Astrocyte of the cerebellum (primary cell): Measurements from ENCODE around the gene CHCHD6.

Source experiments
- DNase-seq: peaks from one replicate; pipeline ENCODE4 v3.0.0-alpha.2; 2011; ENCODE audit warnings: low read depth
- H3K4me3 ChIP-seq: 2 replicates; pipeline ENCODE4 v1.5.1; 2011; ENCODE audit warnings: mild to moderate bottlenecking, low read depth, low read length, moderate library complexity
- in situ Hi-C: cut with HindIII; loops from 2 replicates; pipeline ENCODE4 v1.10.0; 2017; ENCODE audit warnings: low sequenced_read_pairs
- TF ChIP-seq, protein P1 (sequence below): IDR thresholded peaks from 2 replicates; pipeline ENCODE4 v1.5.1; 2012; ENCODE audit warnings: low read length, low read depth, moderate library complexity, mild to moderate bottlenecking; ENCODE audit errors: missing control alignments

The CHCHD6 gene

DNA sequence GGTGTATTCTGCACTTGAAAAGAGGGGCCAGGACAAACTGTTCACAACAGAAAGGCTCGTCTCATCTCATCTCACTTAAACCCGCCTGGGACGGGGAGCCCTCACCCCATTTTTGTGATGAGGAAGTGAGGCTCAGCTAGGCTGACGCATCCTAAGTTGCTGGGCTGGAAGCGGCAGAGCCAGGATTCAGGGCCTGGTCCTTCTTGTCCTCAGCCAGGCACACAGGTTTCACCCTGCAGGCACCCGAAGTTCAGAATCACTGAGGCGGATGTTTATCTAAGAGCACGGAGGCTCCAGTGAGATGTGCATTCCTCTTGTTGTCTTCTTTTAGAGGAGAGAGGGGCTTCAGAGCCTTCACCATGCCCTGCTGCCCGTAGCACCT, 227.8 kb downstream of the CHCHD6 start:
- in situ Hi-C loops: no loop called here
- TF ChIP-seq, protein P1, sequence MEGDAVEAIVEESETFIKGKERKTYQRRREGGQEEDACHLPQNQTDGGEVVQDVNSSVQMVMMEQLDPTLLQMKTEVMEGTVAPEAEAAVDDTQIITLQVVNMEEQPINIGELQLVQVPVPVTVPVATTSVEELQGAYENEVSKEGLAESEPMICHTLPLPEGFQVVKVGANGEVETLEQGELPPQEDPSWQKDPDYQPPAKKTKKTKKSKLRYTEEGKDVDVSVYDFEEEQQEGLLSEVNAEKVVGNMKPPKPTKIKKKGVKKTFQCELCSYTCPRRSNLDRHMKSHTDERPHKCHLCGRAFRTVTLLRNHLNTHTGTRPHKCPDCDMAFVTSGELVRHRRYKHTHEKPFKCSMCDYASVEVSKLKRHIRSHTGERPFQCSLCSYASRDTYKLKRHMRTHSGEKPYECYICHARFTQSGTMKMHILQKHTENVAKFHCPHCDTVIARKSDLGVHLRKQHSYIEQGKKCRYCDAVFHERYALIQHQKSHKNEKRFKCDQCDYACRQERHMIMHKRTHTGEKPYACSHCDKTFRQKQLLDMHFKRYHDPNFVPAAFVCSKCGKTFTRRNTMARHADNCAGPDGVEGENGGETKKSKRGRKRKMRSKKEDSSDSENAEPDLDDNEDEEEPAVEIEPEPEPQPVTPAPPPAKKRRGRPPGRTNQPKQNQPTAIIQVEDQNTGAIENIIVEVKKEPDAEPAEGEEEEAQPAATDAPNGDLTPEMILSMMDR: no peak
- DNase-seq: no peak
- H3K4me3 ChIP-seq: no peak overlapping the region

DNA sequence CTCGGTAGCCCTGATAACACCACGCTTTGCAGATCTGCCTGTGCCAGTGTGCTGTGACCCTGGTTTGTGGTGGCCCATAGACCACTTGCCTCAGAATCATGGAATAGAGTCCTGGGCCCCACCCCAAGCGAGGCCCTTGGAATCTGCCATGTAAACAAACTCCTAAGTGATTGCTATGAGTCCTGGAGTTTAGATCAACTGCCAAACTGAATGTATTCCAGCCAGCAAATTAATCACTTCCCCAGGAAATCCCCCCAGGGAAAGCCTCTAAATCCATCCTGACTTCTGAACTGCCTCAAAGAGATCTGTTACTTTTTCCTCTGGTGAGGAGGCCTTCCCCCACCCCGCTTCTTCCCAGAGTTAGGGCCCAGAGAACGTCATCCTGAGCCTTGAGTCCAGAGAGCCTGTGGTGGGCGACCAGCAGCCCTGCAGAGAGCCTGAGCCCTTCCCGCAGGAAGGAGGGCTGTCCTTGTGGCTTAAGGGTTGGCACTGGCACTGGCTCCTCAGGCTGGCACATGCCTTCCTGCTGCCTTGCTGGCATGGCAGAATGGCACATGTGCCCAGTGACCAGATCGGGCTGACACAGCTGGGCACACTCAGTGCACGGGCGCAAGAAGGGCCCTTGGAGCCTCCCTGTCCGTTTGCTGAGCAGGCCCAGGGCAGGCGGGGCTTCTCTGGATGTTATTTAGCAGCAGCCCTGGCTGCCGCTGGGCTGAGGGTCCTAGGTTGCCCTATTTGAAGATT, 228.3 kb downstream of the CHCHD6 start:
- peak; percentile 16 for DNase-seq
- in situ Hi-C loops: no loop called here
- H3K4me3 ChIP-seq: no peak overlapping the region
- TF ChIP-seq, protein P1: no peak

DNA sequence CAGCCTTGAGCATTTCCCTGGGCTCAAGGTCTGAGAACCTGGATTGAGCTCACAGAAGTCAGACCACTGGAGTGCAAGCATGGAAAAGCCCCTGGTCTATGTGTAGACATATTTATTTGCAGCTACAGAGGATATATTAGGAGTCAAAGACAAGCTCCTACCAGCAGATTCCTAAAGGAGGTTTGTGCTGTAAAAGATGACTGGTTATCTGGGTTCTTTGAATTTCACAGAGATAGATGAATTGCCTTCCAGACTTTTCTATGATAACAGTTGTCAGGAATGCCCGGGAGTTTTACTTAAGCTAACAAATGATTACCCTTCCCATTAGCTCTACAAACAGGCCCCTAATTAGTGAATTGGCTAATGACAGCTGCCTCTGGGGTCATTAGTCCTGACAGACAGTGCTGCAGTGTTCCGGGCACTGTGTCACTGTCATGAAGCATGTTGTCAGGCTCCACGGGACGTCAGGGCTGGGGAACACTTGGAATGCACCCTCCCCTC, 230.0 kb downstream of the CHCHD6 start:
- TF ChIP-seq, protein P1: no peak
- in situ Hi-C loops: no loop called here

DNA sequence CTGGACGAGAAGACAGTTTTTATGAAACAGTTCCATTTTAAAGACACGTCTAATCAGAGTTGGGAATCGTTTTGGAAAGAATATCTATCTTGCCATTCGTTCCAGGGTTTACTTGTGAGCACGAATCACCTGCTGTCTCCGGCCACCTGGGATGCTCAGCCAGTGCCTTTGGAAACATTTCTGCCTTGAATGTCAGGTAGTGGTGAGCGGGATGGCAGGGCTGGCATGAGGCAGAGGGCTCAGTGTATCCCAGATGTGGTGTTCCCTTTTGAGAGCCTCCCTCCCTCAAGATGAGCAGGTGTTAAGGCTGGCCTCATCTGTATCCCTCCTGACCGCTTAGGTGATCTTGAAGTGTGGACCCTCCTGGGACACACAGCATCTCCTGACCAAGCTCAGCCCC, 231.0 kb downstream of the CHCHD6 start:
- in situ Hi-C loops: no loop called here
- TF ChIP-seq, protein P1: no peak

More for the DNA sequence above, 230.0 kb downstream of the CHCHD6 start:
- H3K4me3 ChIP-seq: no peak overlapping the region
- no peak for DNase-seq

DNA sequence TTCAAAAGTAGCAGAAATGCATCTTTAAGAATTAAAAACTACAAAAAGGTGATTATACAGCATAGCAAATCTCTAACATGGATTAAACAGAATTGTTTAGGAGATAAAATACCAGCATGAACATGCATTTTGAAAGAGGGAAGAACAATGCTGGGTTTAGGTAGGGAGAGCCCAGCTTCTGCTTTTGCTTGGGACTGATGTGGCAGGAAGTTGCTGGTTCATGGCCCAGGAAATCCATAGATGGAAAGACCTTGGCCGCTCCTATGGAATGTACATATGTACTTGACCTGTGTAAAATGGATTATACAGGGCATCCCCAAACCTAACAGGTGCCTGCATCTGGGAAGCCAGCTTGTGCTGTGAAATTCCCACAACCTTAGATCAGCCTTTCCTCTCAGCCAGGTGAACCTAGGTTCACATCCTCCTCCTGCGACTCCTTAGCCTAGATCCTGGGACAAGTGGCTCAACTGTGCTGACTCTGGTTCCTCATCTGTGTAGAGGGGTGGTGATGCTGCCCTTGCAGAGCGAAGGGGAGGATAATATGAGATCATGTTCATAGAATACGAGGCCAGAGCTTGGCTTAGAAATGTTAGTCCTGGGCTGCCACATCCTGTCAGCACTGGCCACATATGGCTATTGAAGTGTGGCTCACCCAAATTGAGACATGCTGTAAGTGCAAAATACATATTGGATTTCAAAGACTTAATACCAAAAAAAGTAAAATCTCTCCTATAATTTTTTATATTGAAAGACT, 231.9 kb downstream of the CHCHD6 start:
- DNase-seq: no peak
- in situ Hi-C loops: no loop called here
- TF ChIP-seq, protein P1: no peak
- H3K4me3 ChIP-seq: no peak overlapping the region

More for the DNA sequence above, 231.0 kb downstream of the CHCHD6 start:
- H3K4me3 ChIP-seq: no peak overlapping the region
- DNase-seq: no peak

DNA sequence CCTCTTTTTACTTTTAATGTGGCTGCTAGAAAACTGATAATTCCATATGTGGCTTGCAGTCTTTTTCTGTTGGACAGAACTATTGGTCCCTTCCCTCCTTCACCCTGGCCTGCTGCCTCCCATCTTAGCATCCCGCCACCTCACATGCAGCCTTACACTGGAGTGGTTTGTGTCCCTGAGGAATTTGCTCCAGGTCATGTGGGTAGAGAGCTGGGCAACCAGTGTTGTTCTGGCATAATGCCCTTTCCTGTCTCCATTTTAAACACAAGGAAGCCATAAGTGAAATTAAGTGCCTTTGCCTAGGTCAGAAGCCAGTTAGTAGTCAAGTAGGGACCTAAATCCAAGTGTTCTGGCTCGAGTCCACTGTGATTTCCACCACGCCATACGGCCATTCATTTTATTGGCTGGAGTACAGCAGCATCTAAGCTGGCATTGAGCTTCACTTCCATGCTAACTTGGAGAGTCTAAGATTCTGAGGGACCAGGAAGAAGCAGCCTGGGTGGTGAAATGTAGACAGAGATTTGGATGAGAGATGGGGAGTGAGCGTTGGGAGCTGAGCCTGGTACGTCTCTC, 232.9 kb downstream of the CHCHD6 start:
- in situ Hi-C loops: no loop called here
- H3K4me3 ChIP-seq: no peak overlapping the region
- TF ChIP-seq, protein P1: no peak
- DNase-seq: no peak
